ENCODE measurements around the gene SREBF2. TPM values are rescaled to one million over a fixed set of nuclear protein-coding genes. Genes with fewer than 3 reads are reported as not detected.

The SREBF2 gene
- 100 to 1,000 TPM in 1 of 2 donors, 10 to 100 TPM in 1; 89.2 to 110 TPM for total RNA-seq

GRCh38 chr22:41832553-41833368 lies at the start of gene SREBF2:
SREBF2 (plus strand) TSS chr22:41833105; CDS start chr22:41833271, 166 bp downstream.

GRCh38 chr22:41800348-41801146 lies 32.4 kb upstream of the SREBF2 start, which contains the start of gene CCDC134:
CCDC134 (plus strand) TSS chr22:41800679; CDS start chr22:41808891, 8,212 bp downstream.

GRCh38 chr22:41915035-41915785 lies 82.3 kb downstream of the SREBF2 start, which contains the start of gene SHISA8:
SHISA8 (minus strand) TSS chr22:41915074; CDS start chr22:41914667, 407 bp downstream.

GRCh38 chr22:41946629-41947423 lies 113.9 kb downstream of the SREBF2 start, which contains the start of gene CENPM:
CENPM (minus strand) TSS chr22:41947152; CDS start chr22:41947076, 76 bp downstream.

GRCh38 chr22:41951898-41952474 lies 119.1 kb downstream of the SREBF2 start, which contains the start of gene SMIM45:
SMIM45 (plus strand) TSS chr22:41952150.

Small RNAs within 50 kb of the gene (small RNA-seq; reads per million reads assigned to genes)
- 14.9 to 17.3 reads per million in 2 donors for gene MIR33A

Other genes starting within 250 kb of the SREBF2 start
- gene PMM1, start 243.3 kb upstream of the SREBF2 start, total RNA-seq: 10 to 100 TPM; 13.4 to 14.3 TPM
- gene DESI1, start 212.1 kb upstream of the SREBF2 start, total RNA-seq: 10 to 100 TPM; 15.8 to 22.3 TPM
- gene XRCC6, start 211.8 kb upstream of the SREBF2 start, total RNA-seq: 100 to 1,000 TPM; 229 to 327 TPM
- 100 to 1,000 TPM in 1 of 2 donors, 10 to 100 TPM in 1; 76.7 to 111 TPM for gene SNU13, start 144.2 kb upstream of the SREBF2 start, total RNA-seq
- under 1 TPM in 1 of 2 donors, not detected in 1; 0.67 TPM for gene MEI1, start 133.6 kb upstream of the SREBF2 start, total RNA-seq
- gene CCDC134, start 32.4 kb upstream of the SREBF2 start, total RNA-seq: 10 to 100 TPM in 1 of 2 donors, 1 to 10 TPM in 1; 9.3 to 17.0 TPM
- not detected for gene SHISA8, start 82.0 kb downstream of the SREBF2 start, total RNA-seq
- under 1 TPM; under 0.01 to 0.34 TPM for gene TNFRSF13C, start 93.7 kb downstream of the SREBF2 start, total RNA-seq
- gene CENPM, start 114.0 kb downstream of the SREBF2 start, total RNA-seq: 10 to 100 TPM; 24.4 to 47.3 TPM
- 10 to 100 TPM in 1 of 2 donors, 1 to 10 TPM in 1; 4.3 to 18.6 TPM for gene SEPTIN3, start 136.3 kb downstream of the SREBF2 start, total RNA-seq
- gene WBP2NL, start 165.7 kb downstream of the SREBF2 start, total RNA-seq: 1 to 10 TPM in 1 of 2 donors, under 1 TPM in 1; under 0.01 to 1.0 TPM
- 10 to 100 TPM; 36.0 to 46.8 TPM for gene NAGA, start 237.7 kb downstream of the SREBF2 start, total RNA-seq
- 1 to 10 TPM; 4.5 to 6.0 TPM for gene PHETA2, start 241.1 kb downstream of the SREBF2 start, total RNA-seq
- gene SMDT1, start 246.6 kb downstream of the SREBF2 start, total RNA-seq: 1 to 10 TPM; 1.3 to 7.2 TPM